Thymus (tissue), 11 donors: ENCODE data around the gene PPP1R3C. TPM values are rescaled to one million over a fixed set of nuclear protein-coding genes. Genes with fewer than 3 reads are reported as not detected.

Source experiments
- DNase-seq, 9 donors: peaks; one replicate each; pipeline ENCODE4 v3.0.0-alpha.2; 2013; ENCODE audit warnings: low spot score in 9 of 9, low read depth in 6 of 9, missing footprints in 1 of 9
- H3K27ac ChIP-seq, 2 donors: one replicate each; pipeline ENCODE4 v1.5.1; 2013; ENCODE audit warnings: control low read depth in 1 of 2, low read depth in 1 of 2, low read length in 1 of 2, mild to moderate bottlenecking in 1 of 2, moderate library complexity in 1 of 2
- H3K27me3 ChIP-seq, 2 donors: one replicate each; pipeline ENCODE4 v1.5.1; 2013; ENCODE audit warnings: low read length in 1 of 2; ENCODE audit not compliant: control insufficient read depth in 2 of 2, insufficient read depth in 1 of 2
- H3K36me3 ChIP-seq, 2 donors: one replicate each; pipeline ENCODE4 v1.5.1; 2013; ENCODE audit warnings: low read length in 1 of 2, mild to moderate bottlenecking in 1 of 2, moderate library complexity in 1 of 2; ENCODE audit not compliant: control insufficient read depth in 2 of 2, insufficient read depth in 2 of 2
- H3K4me1 ChIP-seq, 2 donors: one replicate each; pipeline ENCODE4 v1.5.1; 2013; ENCODE audit warnings: low read length in 2 of 2; ENCODE audit not compliant: control insufficient read depth in 2 of 2, insufficient read depth in 2 of 2
- H3K4me3 ChIP-seq, 2 donors: one replicate each; pipeline ENCODE4 v1.5.1; 2013; ENCODE audit warnings: low read length in 2 of 2, control low read depth in 1 of 2, mild to moderate bottlenecking in 1 of 2
- H3K9me3 ChIP-seq, 2 donors: one replicate each; pipeline ENCODE4 v1.5.1; 2013; ENCODE audit warnings: low read length in 1 of 2, mild to moderate bottlenecking in 1 of 2; ENCODE audit not compliant: control insufficient read depth in 2 of 2, insufficient read depth in 1 of 2
- WGBS: extraction: QIAGEN DNeasy Blood & Tissue Kit; methylation state at CpG from one replicate; pipeline ENCODE4 v1.1.7; 2013; 5-methylcytosine and 5-hydroxymethylcytosine counted together
- polyA plus RNA-seq: library from polyadenylated mRNA; stranded (reverse); fragments of 200-250 nt; gene quantifications from one replicate; pipeline ENCODE4 v1.2.3, GENCODE V29; 2013
- total RNA-seq: library from RNA; stranded (reverse); fragments of 120-200 nt; gene quantifications from one replicate; pipeline ENCODE4 v1.2.4, GENCODE V29; 2013
- donor health status: healthy.

PPP1R3C gene
- total and polyA plus RNA-seq, 2 donors, result 1.2 to 1.7 TPM

DNA sequence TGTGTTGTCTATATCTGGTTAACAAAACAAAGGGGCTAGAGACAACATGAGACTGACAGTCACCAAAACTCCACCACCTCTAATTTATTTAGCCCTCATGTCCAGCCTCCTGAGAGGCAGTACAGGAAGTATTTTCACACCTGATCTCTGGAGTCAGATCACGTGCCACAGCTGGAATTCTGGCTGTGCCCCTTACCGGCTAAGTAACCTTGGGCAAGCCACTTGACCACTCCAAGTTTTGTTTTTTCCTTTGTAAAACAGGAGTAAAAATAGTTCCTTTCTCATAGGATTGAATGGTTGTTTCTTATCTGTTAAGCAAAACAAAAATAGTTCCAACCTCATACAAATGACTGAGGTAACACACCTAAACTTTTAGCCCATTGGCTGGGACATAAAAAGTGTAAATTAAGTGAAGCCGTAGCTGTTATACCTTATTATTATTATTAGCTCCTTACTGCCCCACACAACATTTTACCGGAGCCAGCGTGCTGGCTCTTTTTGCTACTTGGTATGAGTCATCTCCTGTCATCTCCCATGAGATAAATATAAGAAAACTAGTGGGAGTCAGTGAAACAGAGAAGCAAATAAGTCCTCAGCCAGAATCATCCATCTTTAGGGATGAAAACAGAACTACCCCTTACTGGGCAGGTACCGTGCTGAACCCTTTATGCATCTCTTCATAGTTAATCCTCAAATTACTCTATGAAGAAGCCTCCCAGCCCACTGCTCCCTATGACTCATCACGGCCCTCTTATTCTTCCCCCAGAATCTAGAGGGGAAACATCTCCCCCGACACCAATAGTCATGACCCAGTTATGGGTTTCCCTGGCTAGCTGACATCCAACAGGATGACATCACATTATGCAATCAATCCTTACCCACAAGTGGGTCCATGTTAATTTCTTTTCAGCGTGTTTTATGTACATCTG is 44.9 kb downstream of the PPP1R3C start:
- no peaks in the 10 kb centered on the region for H3K4me1 ChIP-seq
- no peaks in the 10 kb centered on the region for H3K27me3 ChIP-seq
- no peak overlapping the region for H3K27ac ChIP-seq
- no peaks in the 10 kb centered on the region for H3K36me3 ChIP-seq
- DNase-seq, result no peak
- H3K9me3 ChIP-seq, result no peaks in the 10 kb centered on the region
- WGBS, result 84% methylated on average over 9 of the region's 9 CpGs
- no peak overlapping the region for H3K4me3 ChIP-seq

DNA sequence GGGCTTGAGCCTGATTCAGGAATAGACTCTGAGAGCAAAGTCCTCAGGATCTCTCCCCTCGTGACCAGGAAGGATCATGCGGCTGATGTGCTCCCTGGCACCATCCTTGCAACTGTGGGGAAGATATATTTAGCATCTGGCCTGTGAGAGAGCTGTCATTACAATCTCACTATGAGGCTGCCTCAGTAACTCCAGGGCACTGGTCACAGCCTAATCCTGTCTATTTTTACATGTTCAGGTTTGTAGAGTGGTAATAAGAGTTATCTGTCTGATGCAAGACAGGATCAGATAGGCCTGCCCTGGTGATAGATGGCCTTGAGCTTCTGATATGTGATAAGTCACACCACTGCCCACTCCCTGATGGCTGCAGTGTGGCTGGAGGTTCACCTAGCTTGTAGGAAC is 50.7 kb downstream of the PPP1R3C start:
- Histone ChIP-seq H3K9me3 (no peaks in the 10 kb centered on the region), H3K36me3 (no peaks in the 10 kb centered on the region), H3K27ac (no peak overlapping the region), H3K4me1 (no peaks in the 10 kb centered on the region), H3K27me3 (no peaks in the 10 kb centered on the region), H3K4me3 (no peak overlapping the region)
- DNase-seq, result no peak
- 93% methylated on average over 2 of the region's 2 CpGs for WGBS

DNA sequence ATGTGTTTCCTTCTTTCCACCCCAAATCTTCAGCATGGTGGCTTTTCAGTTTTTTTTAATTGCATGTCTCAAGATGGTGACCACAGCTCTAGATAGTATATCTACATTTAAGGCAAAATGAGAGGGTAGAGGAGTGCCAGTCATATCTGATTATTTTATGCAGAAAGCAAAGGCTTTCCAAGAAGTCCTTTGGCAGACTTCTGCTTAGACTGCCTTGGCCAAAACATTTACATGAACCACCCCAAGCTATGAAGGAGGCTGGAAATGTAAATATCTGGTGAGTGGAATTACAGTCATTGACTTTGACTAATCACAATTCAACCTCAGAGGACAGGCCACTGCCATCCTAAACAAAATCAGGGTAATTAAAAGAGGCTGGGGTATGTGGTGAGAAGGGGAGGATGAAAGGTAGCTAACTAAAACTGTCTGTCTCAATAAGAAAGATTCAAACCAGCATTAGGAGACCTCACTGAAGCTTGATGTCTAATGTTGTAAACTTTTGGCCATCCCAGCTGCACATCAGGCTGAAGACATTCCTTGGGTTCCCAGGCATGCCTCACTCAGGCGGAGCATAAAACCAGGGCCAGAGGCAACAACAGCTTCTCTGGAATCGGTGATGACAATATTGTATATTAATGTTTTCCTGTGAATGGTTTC is 53.4 kb downstream of the PPP1R3C start:
- Histone ChIP-seq H3K36me3 (no peaks in the 10 kb centered on the region), H3K4me1 (no peaks in the 10 kb centered on the region), H3K27ac (no peak overlapping the region), H3K9me3 (no peaks in the 10 kb centered on the region), H3K27me3 (no peaks in the 10 kb centered on the region), H3K4me3 (no peak overlapping the region)
- WGBS, result 95% methylated on average over 2 of the region's 2 CpGs
- no peak for DNase-seq

Other genes with a start within 250 kb of the PPP1R3C start
- 3.9 TPM for gene HECTD2, start 222.7 kb downstream of the PPP1R3C start, total RNA-seq
- gene HECTD2, start 222.7 kb downstream of the PPP1R3C start, polyA plus RNA-seq, result 8.1 TPM
- gene TNKS2, start 165.4 kb upstream of the PPP1R3C start, total RNA-seq, result 32.2 TPM
- gene TNKS2, start 165.4 kb upstream of the PPP1R3C start, polyA plus RNA-seq, result 27.7 TPM